SKM-1 (cell line): ENCODE data around the gene KLK4.
"Not testable (repeated sequence)": the region's sequence is repeated elsewhere in the genome, so short reads cannot be mapped to it uniquely, and the experiment has no call there.

ENCODE experiments used
- DNase-seq: peaks from one replicate; lab custom pipeline; 2025; ENCODE audit not compliant: unreplicated experiment; lab: John Stamatoyannopoulos, UW

The KLK4 gene

DNA sequence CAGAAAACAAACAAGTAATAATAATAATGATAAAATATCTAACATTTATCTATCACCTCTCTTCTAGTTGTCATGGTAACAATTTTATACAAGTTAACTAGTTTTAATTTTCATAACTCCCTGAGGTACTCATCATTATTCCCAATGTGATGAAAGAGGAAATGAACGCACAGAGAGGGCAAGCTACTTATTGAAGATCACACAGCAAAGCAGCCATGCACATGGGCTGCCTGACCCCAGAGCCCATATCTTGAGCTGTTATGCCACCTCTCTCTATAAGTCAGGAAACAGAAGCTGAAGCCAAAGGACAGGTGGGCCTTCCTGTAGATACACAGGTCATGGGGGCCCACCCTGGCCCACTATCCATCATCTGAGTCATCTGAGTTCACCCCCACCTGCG is 4.9 kb upstream of the KLK4 start:
- DNase-seq, result no peak

DNA sequence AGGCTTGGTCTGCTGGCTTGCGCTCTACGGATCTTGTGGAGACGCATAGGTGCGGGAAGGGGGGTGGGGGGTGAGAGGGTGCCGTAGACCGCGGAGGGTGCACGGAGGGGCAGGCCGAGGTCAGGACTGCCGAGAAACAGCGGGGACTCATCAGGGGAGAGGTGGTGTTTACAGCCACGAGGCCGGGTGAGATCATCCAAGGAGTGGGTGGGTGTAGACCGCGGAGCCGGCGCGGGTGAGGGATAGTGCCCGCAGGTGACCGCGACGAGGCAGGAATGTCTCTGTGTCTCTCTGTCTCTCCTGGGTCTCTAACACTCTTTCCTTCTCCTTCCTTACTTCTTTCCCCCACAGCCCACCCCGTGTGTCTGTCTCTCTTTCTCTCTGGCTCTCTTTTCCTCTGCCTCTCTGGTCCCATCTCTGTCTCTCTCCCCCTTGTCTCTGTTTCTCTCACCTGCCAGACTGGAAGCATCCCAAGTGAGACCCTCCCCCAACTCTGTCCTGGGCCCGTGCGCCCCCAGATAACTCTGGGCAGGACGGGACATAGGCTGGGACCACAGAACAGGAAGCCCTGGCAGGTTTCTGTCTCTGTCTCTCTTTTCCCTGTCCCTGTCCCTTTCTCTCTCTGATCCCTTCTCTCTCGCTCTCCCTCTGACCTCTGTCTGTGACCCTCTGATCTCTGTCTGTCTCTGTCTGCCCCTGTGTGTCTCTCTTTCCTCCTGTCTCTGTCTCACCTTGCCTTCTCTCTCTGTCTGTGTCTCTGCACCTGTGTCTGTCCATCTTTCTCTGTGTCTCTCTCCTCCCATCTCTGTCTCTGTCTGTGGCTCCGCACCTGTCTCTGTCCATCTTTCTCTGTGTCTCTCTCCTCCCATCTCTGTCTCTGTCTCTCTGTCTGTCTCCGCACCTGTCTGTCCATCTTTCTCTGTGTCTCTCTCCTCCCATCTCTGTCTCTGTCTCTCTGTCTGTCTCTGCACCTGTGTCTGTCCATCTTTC is 1.8 kb upstream of the KLK4 start:
- DNase-seq, result no peak

DNA sequence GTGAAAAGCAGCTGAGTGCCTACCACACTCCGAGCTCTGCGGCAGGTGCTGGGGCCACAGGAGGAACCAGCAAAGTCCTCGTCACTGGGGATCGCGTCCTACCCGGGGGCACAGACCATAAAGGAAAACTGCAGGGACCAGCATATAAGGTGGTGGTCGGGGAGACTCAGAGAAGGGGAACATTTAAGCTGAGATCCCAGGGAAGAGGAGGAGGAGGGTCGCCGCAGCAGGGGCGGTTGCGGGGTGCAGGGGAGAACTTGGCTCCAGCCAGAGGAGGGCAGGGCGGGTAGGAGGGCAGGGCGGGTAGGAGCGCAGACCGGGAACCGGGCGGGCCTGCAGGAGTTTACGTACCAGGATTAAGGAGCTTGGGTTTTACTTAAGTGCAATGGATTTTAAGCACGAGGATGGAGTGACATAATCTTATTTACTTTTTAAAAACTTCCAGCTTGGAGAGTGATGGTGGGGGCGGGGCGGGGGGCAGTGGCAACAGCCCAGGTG is 956 bp upstream of the KLK4 start:
- DNase-seq, result no peak

DNA sequence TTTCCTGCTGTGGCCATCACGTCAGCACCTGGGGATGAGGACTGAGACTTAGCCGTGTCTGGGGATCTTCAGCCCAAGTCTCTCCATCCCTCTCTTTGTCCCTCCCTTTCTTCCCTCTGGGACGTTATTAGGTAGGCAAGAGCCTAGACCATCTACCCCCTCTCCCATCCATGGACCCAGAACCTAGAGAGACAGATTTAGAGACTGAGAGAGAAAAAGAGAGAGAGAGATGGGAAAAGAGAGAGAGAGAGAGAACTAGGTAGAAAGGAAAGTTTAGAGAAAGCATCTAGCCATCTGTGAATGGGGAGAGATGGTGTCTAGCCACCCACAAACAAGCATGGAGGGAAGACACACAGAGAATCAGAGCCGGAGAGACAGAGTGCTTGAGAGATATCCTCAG is 473 bp downstream of the KLK4 start:
- DNase-seq, result no peak

DNA sequence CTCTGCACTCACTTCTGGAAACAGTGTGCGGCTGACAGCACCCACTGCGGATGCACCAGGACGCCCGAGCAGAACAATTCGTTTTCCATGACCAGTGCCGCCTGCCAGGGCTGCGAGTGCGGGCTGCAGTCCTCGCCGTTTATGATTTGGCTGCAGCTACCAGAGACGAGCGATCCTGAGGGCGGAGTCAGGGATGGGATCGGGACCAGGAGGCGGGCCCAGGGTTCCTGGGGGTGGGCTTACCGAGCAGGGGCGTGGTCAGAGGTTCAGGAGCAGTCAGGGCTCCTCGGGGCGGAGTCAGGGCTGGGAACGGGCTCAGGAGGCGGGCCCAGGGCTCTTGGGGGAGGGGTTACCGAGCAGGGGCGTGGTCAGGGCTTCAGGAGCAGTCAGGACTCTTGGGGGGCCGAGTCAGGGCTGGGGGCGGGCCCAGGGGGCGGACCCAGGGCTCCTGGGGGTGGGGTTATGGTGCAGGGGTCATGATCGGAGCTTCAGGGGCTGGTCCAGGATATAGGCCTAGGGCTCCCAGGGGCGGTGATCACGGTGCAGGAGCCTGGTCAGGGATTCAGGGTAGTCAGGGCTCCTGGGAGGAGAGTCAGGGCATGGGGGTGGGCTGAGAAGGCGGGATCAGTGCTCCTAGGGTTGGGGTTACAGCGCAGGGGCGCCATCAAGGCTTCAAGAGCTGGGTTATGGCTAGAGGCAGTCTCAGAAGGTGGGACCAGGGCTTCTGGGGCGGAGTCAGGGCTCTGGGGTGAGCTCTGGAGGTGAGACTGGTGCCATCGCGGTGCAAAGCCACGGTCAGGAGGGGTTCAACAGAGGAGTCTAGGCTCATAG is 1.7 kb downstream of the KLK4 start:
- DNase-seq, result no peak

DNA sequence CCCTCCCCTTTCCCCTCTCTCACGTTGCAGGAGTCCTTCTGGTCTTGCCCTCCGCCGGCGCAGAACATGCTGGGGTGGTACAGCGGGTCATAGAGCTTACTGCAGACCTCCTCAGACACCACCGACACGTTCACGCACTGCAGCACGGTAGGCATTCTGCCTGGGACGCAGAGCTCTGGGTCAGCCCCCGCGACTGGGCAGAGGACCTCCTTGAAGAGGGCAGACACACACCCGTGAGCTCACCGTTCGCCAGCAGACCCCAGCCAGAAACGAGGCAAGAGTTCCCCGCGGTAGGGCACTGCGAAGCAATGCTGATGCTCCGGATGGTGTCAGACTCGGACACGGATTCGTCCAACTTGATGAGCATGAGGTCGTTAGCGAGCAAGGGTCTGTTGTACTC is 2.9 kb downstream of the KLK4 start:
- DNase-seq, result no peak

DNA sequence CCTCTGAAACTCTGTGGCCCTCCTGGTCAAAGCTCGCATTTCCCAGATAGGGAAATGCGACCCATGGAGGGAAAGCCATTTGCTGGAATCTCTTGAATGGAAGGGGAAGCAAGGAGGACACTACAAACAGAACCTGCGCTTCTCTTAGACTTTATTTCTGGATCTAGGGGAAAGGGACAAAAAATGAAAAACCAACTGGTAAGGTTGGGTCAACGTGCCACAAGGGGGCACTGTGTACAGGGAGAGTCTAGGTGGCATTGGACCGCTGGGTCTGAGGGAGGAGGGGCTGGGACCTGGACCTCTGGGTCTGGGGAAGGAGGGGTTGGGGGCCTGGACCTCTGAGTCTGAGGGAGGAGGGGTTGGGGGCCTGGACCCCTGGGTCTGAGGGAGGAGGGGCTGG is 5.0 kb downstream of the KLK4 start:
- no peak for DNase-seq

DNA sequence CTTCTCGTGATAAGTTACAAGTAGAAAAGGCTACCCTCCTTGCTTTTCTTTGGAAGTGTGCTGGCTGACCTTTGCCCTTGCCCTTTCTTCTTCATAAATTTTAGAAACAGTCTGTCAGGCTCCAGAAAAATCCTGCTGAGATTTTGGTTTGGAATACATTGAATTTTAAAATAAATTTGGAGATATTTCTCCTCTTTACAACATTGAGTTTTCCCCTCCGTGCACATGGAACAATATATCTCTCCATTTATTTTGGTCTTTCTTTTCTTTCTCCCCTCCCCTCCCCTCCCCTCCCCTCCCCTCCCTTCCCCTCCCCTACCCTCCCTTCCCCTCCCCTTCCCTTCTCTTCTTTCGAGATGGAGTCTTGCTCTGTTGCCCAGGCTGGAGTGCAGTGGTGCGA is 8.6 kb downstream of the KLK4 start:
- no peak for DNase-seq

DNA sequence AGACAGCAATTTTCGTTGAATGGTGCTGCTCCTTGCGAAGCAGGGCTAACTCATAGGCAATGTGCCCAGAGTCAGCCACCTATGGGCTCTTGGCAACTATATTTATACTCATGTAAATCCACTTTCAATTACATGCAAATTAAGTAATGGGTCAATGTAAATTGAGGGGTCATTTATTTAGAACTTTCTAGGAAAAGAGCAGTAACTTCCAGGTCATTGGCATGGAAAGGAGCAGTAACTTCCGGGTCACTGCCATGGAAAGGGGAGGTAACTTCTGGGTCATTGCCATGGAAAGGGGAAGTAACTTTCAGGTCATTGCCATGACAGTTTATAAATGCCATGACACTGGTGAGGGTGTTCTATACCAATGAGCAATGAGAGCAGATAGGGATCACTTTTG is 11.6 kb downstream of the KLK4 start:
- DNase-seq, result no peak

DNA sequence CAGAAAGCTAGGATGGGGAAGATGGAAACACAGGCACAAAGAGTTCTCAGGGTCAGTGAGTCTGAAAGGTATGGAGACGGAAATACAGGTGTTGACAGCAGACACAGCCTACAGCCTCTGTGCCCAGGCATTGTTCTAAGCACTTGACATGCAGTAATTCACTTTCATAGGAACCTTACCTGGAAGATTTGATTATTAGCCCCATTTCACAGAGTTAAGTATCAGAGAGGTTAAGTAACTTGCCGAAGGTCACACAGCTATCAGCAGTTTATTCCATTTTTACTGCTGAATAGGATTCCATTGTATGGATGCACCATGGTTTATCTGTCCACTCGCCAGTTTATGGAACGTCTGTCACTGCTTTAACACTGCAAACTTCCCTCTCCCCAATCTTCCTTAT is 13.2 kb downstream of the KLK4 start:
- no peak for DNase-seq

DNA sequence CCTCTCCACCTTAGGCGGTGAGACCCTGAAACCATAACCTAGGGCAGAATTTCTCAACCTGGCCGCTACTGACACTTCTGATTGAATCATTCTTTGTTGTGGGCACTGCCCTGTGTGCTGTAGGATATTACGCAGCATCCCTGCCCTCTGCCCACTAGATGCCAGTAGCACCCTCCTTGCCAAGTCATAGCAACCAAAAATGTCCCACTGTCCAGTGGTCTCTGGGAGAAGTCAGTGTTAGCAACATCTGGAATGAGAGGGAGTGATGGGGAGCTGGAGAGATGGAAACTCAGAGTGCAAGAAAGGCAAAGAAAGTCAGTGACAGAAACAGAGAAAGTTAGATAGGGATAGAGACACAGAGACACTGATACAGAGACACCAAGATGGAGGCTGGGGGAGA is 13.6 kb downstream of the KLK4 start:
- no peak for DNase-seq

DNA sequence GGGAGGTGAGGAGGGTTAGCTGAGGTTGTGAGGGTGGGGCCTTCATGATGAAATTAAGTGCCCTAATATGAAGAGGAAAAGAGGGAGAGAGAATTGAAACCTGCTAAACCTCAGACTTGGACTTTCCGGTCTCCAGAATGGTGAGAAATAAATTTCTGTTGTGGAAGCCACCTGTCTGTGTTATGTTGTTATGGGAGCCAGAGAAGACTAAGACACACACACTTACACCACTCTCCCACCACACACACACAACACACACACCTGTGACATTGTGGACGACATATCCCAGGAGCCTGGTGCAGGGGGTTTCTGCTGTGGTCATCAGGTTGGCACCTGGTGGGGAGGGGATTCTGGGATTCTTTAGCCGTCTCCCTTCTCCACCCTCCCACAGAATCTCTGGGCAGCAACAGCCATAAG is 14.0 kb downstream of the KLK4 start:
- no peak for DNase-seq

DNA sequence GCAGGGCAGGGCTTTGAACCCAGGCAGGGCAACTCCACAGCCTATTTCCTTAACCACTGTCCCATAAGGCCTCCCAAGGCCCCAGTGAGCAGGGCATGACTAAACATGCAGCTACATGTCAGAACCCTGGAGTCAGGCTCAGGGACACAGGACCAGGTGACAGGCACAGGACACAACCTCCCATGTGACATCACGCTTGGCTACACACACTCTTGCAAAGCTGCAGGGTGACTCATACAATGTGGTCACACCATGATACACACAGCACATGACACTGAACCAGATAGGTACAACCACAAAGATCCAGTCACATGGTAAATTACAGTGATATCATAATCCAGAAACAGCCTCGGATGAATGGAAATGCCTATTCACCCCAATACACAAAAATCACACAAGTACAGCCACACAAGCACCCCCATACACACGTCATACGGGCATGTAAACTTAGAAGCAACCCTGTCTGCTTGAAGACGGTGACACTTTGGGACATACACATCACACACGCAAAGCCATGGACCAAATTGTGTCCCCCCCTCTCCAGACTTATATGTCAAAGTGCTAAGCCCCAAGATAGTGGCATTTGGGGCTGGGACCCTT is 14.5 kb downstream of the KLK4 start:
- no peak for DNase-seq

DNA sequence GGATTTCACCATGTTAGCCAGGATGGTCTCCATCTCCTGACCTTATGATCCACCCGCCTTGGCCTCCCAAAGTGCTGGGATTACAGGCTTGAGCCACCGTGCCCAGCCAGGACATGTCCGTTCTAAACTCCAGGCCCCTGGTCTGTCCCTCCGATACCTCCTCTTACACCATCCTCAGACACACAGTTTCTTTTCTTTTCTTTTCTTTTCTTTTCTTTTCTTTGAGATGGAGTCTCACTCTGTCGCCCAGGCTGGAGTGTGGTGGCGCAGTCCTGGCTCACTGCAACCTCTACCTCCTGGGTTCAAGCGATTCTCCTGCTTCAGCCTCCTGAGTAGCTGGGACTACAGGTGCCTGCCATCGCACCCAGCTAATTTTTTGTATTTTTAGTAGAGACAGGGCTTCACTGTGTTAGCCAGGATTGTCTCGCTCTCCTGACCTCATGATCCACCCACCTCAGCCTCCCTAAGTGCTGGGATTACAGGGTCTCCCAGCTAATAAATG is 15.1 kb downstream of the KLK4 start:
- not testable (repeated sequence) for DNase-seq

DNA sequence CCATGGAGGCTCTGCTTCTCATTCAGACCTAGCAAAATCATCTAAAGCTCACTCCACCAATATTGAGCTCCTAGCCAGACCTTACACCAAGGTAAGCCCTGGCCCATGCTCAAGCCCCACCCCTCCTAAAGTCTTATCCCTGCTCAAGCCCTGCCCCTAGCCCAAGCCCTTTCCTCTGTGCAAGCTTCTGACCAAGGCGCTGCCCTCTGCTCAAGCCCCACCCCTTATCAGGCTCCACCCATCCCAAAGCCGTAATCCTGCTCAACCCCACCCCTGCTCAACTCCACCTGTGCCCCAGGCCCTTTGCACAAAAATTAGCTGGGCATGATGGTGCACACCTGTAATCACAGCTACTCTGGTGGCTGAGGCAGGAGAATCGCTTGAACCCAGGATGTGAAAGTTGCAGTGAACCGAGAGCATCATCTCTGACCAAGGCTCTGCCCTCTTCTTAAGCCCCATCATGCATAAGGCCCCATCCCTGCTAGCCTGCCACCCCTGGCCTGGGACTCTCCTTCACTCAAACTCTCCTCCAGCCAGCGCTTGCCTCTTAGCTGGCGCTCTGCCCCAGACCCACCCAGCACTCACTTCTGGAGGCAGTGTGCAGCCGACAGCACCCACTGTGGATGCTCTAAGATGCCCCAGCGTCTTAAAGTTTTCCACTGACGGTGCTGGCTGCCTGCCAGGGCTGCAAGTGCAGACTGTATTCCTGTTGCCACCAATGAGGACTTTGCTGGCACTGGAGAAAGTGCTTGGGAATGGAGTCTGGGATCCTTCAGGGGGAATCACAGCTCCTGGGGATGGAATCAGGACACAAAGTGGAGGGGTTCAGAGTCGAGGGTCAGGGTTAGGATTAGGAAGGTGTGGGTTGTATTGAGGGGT is 16.5 kb downstream of the KLK4 start:
- DNase-seq, result no peak

DNA sequence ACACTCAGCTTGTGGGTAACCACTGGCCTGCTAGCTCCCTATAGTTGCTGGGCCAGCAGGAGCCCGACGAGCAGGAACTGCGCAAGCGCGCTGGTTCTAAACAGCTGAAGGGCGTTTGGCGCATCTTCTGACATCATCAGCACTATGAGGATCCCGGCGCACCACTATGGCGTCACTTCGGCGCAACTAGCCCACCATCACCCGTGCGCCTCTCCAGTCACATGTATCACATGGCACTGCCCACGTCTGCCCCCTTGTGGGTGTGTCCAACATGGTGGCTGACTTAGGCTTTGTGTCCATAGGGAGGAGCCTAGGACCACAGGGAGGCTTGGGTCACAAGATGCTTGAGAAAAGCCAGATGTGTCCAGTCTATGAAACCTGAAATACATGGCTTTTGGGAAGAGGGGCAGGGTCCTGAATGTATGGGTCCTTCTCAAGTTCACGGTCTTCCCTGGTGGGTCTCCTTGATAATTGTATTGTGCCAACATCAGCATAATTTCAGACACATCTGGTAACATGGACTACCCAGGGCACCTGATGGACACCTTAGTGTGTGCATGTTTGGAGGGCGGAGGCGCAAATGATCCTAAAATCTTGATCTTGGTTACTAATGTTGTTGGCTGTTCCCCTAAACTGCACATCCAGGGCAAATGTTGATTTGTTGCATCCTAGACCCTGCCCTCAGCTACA is 18.0 kb downstream of the KLK4 start:
- no peak for DNase-seq

DNA sequence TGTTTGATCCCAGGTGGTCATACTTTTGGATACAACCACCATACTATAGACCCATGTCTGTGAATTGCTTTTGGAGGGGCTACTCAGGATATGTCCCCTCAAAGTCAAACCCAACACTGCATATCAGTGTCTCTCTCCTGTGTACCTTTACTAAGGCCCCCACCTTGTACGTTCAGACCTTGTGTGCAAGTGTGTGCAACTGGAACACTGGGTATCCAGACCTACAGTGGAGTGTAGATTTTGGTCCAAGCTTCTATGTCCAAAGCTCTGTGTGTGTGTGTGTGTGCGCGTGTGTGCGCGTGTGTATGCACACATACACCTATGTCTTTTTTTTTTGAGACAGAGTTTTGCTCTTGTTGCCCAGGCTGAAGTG is 20.0 kb downstream of the KLK4 start:
- no peak for DNase-seq

DNA sequence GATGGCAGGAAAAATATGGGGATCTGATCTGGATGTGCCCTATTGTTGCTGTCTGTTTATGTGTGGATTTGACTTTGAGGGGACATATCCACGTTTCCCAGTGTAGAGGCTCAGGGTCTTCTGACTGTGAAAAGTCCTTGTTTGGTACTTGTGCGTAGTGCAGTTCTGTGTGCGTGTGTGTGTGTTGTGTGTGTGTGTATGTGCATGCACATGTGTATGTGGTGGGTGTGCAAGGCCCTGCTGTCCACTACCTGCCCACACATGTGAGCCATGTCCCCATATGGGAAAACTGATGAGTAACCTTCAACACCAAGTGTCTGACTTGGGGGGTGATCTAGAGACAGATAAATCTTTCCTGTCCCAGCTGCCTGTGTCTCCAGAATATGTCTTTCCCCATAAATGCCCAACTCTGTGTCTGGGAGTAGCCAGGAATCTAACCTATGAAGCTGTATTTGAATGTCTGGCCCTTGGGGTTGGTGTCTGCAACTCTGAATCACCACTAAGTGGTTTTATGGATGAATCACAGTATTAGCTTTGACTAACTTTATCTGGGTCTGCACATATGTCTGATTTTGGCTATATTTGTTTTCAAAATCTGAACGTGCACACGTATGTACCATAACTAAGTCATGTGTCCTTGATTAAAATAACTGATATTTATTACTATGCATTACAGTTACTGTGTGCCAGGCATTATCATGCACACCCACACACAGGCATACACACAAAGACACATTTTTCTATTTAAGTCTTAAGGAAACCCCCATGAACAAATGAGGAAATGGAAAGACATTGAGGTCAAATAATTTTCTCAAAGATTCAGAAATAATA is 20.6 kb downstream of the KLK4 start:
- no peak for DNase-seq

DNA sequence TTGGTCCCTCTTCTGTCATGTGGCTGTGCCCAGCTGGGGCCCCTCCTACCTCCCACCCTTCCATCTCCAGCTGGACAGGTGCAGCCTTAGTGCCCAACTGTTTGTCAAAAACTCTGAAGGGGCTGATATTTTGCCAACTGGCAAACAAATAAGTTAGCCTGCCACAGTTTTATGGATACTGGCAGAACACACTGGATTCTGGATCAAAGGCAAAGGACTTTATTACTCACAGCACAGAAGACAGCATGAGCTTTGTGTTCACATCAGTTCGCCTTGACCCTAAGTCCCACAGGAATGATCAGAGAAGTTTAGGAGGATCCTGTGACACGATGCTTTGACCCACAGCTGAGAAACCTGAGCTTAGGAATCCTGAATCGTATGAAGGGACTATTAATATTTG is 21.6 kb downstream of the KLK4 start:
- DNase-seq, result no peak
